Lower leg skin (tissue), 3 donors: Measurements from ENCODE around the gene ZFY.

Experiments
- CTCF ChIP-seq, 3 donors: fragments of 450-650 bp; IDR thresholded peaks; one replicate each; pipeline ENCODE4 v1.5.1; 2016; ENCODE audit warnings: antibody characterized with exemption in 3 of 3, mild to moderate bottlenecking in 3 of 3, moderate library complexity in 2 of 3
- POLR2A ChIP-seq, 2 donors: fragments of 450-650 bp; IDR thresholded peaks; one replicate each; pipeline ENCODE4 v1.6.1; 2016 to 2017; ENCODE audit warnings: antibody characterized with exemption in 2 of 2, mild to moderate bottlenecking in 1 of 2, moderate library complexity in 1 of 2

GRCh38 chrY:2962061-2962460 lies 26.9 kb downstream of the ZFY start:
- TF ChIP-seq CTCF (IDR thresholded peaks at IDR 0.05) (no peak), POLR2A (IDR thresholded peaks at IDR 0.05) (no peak)
